ENCODE results near the gene NDUFA7.
"Not testable (repeated sequence)": the region's sequence is repeated elsewhere in the genome, so short reads cannot be mapped to it uniquely, and the experiment has no call there.

Gene NDUFA7

DNA sequence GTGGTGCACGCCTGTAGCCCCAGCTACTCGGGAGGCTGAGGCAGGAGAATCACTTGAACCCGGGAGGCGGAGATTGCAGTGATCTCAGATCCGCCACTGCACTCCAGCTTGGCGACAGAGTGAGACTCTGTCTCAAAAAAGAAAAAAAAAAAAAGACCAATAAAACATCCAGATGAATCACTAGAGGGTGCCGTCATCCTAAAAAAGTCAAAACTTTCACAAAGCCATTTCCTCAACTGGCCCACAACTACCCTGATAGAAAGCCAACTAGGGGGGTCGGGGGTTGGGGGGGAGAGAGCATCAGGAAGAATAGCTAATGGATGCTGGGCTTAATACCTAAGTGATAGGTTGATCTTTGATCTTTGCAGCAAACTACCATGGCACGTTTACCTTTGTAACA, 2.3 kb downstream of the NDUFA7 start:
- not testable (repeated sequence) for DNase-seq

DNA sequence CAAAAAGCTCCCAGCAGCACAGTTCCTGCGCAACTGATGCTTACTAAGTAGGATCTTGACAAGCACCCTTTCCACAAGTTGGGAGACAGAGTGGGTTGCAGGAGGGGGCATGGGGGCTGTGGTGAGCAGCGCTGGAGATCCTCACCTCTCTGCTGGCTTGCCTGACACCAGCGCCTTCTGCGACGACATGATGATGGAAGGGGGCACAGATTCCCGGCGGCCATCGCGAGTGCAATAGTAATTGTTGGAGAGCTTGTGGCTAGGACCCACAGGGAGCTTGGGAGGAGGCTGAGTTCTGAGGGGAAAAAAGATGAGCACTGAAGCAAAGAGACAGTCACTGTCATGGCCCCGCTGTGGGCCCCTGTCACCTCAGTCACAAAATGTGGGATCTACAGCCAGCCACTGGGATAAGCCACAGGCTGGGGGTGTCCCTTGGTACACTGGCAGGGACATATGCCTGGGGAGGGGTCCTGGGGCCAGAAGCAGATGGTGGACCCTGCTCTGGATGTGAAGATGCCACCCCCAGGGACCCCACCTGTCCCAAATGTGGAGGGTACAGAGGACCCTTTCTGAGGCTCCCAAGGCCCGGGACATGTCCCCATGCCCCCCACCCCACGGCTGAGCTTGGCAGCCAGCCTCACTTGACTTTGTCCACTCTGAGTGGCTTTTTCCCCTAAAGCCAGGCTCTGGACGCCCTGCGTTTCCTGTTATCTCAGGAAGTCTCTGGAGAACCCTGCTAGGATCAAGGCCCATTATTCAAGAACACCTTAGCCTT, 4.6 kb downstream of the NDUFA7 start:
- no peak for DNase-seq

DNA sequence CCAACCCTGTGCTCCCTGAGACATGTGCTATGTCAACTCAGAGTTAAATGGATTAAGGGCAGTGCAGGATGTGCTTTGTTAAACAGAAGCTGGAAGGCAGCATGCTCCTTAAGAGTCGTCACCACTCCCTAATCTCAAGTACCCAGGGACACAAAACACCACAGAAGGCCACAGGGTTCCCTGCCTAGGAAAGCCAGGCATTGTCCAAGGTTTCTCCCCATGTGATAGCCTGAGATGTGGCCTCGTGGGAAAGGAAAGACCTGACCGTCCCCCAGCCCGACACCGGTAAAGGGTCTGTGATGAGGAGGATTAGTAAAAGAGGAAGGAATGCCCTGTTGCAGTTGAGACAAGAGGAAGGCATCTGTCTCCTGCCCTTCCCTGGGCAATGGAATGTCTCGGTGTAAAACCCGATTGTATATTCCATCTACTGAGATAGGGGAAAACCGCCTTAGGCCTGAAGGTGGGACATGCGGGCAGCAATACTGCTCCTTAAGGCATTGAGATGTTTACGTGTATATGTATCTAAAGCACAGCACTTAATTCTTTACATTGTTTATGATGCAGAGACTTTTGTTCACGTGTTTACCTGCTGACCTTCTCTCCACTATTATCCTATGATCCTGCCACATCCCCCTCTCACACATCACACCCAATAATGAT, 6.1 kb downstream of the NDUFA7 start:
- DNase-seq: not testable (repeated sequence)

DNA sequence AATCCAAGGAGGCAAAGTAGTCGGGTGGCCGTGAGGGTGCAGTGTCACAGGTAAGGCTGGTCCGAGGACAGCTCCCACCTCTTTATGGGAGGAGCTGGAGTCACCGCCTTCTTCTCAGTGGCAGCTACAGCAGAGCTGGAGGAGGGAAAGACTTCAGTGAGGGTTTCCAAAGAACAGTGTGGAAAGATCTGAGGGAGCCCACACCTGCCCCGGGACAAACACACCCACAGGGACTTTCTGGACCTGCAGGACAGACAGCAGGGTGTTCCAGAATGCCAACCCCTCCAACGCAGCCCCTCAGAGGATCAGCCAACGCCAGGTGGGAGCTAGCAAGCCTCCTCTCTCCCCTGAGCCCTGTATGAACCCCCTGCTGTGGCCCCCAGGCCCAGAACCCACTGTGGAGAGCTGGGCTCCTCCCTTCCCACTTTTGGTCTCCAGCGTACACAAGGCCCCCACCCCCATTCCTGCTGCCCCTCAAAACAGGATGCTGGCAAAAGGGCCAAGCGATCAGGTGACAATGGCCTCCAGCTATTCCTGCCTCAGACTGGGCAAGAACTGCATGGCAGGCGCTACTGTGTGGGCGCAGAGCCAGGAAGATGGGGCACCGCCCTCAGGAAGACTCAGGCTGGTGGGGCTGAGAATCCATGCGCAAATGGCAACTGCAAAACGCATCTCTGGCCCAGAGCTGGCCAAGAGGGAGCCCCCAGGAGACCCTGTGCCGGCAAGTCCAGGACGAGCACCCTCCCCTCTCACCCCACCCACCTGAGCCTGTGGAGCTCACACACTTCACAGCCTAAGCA, 9.5 kb downstream of the NDUFA7 start:
- no peak for DNase-seq

DNA sequence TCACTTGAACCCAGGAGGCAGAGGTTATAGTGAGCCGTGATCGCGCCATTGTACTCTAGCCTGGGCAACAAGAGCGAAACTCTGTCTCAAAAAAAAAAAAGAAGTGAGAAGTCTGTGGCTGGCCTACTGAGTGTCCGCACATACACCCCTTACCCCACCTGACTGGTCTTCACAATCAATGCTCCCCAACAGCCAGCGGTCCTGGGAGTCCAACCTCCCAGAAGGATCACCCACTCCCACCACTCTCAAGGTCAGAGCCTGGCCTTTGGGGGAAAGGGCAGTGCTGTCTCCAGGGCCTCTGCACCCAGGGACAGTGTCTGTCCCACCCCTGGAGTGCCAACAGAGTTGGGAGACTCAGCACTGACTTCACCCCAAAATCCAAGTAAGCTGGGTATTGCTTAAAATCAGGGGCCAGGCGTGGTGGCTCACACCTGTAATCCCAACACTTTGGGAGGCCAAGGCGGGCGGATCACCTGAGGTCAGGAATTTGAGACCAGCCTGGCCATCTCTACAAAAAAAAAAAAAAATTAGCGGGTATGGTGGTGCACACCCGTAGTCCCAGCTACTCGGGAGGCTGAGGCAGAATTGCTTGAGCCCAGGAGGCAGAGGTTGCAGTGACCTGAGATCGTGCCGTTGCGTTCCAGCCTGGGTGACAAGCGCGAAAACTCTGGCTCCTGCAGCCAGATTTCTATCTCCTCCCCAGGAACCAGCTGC, 10.7 kb downstream of the NDUFA7 start:
- no peak for DNase-seq

DNA sequence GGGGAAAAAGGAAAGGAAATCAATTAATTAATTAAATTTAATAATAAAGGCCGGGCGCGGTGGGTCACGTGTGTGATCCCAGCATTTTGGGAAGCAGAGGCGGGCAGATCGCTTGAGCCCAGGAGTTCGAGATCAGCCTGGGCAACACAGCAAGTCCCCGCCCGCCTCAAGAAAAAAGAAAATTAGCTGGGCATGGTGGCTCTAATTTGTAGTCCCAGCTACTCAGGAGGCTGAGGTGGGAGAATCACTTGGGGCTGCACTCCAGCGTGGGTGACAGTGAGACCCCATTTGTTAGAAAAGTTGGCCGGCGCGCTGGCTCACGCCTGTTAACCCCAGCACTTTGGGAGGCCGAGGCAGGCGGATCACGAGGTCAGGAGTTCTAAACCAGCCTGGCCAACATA, 12.3 kb downstream of the NDUFA7 start:
- no peak for DNase-seq

DNA sequence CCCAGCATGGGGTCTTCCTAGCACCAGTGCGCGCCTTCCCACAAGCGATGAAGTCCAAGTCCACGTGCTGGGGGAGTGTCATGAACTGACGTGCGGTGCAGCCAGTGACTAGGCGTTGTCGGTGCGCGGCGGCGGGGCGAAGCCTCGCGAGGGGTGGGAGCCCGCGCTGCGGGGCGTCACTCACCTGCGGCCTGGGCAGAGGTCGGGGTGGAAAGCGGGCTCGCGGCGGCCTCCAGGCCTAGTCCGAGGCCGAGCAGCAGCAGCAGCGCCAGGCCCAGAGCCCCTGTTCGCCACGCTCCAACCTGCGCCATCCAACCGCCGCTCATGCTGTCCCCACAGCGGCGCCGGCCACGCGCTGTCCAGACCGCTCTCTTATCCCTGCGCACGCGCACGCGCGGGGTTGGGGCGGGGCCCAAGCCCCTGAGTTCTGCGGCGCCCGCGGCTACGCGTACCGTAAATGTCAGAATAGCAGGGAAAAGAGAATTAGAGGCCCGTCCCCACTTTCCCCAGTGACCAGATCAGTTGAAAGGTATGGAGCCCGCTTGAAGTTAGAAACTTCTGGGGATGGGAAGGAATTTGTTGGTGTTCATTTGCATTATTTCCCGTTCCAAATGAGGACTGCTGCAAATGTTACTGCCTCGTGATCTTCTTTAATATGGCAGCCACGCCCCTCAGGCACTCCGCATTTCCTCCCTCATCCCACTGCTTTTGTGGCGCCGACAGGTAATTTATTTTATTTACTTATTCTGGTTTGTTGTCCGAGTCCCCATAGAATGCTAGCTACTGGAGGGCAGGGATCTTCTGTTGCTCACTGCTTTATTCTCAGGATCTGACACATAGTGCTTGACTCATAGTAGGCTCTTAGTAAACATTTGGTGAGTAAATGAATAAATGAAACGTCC, 13.0 kb downstream of the NDUFA7 start, which contains the start of gene CD320:
Gene CD320, minus strand, starts transcription at position 394 of the 902 bp plus-strand sequence. Its CDS starts 68 bp downstream, at position 326.
- DNase-seq: peak; percentile 88

DNA sequence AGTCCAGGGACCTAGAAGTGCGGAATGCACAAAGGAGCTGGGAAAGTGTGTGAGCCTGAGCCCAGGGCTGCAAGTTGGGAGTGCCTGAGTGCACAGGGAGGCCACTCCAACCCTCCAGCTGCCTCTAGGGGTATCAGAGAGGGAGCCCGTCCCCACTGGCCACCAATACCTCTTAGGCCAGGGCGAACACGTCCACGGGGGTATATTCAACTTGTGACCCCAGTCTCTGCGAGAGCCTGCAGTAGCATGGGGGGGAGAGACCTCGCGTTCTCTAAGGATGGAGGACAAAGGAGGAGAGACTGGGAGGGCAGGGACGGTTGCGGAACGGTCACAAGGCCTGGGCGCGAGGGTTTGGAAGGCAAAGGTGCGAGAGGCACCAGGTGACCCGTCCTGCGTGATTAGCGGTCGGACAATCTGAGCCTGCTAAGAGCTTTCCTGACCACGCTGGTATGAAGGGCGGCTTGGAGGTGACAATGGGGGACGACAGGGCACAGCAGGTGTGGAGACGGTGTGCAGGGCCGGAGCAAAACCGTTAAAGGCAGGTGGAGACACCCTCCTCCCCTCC, 13.7 kb downstream of the NDUFA7 start:
- DNase-seq: no peak

DNA sequence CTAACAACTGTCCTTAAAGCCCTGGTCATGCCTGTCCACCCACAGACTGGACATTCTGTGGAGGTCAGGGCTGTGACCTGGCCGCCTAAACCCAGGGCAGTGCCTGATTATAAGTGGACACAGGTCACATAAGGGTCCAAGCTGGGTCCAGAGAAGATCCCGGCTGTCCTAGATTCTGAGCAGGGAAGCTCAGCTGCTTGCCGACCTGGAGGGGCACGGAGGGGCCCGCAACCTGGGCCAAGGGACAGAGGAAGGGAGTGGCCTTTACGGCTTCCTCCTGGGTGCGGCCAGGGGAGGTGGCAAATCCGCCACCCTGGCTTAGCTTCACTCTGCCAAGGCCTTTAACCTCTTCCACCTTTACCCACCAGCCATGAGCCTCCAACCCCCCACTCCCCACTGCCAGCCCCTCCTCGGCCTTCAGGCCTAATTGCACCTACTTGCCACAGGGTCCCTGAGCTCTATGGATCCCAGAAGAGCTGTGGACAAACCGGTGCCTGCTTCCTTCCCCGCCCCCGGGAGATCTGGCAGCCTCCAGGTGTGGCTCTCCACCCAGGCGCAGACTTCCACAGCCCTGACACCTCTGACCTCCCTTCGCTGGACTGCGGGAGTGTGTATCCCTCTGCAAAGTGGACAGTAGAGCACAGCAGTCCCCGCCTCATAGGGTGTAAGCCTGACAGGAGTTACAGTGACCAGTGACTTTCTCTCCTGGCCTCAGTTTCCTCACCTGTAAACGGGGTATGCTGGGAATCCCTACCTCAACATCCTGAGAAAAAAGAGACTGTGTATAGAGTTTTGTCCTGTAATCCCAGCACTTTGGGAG, 14.7 kb downstream of the NDUFA7 start:
- no peak for DNase-seq

DNA sequence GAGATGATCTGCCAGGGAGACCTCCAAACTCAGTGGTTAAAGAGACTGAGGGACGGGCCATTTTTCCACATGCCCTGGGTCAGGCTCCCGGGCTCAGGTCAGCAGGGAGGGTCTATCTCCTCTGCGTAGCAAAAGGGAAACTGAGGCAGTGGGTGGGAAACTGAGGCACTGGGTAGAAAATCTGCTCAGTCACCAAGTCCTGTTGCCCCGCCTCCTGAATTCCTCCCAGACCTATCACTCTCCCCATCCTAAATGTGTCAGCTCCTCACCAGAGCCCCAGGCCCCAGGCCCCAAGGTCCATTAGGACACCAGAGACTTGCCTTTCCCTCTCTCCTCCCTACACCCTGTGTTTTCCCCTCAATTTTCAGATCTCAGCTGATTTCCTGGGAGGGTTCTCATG, 15.4 kb downstream of the NDUFA7 start:
- DNase-seq: no peak

DNA sequence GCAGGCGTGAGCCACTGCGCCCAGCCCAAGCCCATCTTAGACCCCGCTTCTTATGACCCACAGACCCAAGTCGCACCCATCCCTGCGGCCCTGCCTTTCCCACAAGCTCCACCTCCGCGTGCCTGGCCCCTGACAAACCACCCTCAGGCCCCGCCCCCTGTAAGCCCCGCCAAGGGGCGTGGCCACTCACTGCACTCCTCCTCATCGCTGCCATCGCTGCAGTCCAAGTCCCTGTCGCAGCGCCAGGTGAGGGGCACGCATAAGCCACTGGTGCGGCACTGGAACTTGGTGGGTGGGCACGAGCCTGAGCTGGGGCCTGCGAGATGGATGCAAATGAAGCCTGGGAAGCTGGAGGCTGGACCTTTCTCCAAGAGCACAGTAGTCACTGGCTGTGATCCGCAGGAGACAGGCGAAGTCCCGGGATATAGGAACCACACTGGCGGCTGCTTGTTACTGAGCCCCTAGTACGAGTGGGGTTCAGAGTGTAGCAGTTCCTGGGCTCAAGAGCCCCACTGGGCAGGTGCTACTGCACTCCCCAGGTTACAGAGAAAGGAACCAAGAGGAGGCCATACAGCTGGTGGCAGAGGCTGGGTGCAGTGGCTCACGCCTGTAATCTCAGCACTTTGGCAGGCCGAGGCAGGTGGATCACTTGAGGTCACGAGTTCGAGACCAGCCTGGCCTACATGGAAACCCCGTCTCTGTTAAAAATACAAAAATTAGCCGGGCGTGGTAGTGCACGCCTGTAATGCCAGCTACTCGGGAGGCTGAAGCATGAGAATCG, 16.1 kb downstream of the NDUFA7 start:
- peak; percentile 38 for DNase-seq

DNA sequence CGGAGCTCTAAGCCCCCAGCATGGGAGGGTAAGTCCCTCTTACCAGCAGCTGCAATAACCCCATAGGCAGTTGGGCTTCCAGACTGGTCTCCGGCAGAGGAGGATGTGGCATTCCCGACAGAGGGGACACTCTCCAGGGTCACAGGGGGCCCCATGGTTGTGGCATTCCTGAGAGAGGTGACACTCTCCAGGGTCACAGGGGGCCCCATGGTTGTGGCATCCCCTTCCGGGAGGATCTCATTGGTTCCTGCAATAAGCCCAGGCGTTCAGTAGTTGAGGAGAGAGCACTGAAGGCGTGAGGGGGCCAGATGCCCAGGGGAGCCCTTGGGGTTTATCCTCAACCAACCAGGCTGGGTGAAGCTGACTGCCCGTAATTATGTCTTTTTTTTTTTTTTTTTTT, 18.4 kb downstream of the NDUFA7 start:
- DNase-seq: no peak

DNA sequence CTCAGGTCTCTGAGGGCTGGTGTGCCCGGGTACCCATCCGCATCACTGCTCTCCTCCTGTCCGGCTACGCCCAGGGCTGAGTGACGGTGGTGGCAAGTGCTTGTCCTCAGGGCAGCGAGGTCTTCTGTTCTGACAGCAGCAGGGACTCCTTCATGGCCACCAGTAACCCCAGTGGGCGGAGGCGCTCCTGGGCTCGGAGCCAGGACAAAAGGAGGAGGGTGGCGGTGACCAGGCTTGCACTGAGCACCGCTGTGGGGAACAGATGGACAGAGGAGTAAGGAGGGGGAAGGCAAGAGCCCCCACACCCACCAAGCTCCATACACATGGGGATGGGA, 18.9 kb downstream of the NDUFA7 start:
- no peak for DNase-seq

DNA sequence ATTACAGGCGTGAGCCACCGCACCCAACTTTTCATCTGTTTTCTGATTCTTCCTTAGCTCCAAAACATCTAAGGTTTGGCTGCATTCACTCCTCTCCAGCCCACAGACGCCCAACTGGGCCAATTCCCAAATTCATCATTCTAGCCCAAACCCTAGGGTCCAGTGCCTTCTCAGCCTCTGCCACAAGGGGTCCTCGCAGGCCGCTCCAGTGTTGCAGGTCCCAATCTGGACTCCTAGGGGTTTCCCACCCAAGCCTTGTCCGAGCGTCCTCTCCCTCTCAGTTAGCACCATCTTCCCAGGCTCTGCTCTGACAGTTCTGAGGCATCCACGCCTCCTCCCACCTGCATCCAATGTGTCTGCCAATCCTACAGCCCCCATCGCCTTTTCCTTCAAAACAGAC, 29.8 kb downstream of the NDUFA7 start:
- DNase-seq: not testable (repeated sequence)

DNA sequence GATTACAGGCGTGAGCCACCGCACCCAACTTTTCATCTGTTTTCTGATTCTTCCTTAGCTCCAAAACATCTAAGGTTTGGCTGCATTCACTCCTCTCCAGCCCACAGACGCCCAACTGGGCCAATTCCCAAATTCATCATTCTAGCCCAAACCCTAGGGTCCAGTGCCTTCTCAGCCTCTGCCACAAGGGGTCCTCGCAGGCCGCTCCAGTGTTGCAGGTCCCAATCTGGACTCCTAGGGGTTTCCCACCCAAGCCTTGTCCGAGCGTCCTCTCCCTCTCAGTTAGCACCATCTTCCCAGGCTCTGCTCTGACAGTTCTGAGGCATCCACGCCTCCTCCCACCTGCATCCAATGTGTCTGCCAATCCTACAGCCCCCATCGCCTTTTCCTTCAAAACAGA, 44.7 kb downstream of the NDUFA7 start:
- DNase-seq: not testable (repeated sequence)

DNA sequence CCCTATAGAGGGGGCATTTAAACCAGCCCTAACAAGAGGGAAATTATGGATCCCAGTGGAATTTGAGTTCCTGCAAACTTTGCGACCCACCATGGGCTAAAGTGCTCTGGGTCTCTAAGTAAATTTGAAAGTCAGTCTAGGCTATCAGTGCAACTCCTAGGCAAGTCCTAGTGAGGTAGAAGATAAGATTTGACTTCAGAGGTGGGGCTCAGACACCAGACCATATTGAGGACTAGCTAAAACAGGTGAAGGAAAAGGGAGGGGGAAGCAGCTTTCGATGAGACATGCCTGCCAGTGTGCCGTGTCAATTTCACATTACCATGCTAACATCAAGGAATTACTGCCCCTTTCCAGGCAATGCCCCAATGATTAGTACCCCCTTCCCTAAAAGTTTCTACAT, 51.5 kb downstream of the NDUFA7 start:
- no peak for DNase-seq

DNA sequence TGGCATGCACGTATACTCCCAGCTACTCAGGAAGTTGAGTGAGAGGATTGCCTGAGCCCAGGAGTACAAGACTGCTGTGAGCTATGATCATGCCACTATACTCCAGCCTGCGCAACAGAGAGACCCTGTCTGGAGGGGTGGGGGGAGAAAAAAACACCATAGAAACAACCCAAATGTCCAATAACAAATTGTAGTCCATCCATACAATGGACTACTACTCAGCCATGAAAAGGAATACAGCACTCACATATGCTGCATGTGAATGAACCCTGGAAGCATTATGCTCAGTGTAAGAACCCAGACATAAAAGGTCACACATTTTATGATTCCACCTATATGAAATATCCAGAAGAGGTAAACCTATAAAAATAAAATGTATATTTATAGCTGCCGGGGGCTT, 55.3 kb downstream of the NDUFA7 start:
- DNase-seq: no peak

DNA sequence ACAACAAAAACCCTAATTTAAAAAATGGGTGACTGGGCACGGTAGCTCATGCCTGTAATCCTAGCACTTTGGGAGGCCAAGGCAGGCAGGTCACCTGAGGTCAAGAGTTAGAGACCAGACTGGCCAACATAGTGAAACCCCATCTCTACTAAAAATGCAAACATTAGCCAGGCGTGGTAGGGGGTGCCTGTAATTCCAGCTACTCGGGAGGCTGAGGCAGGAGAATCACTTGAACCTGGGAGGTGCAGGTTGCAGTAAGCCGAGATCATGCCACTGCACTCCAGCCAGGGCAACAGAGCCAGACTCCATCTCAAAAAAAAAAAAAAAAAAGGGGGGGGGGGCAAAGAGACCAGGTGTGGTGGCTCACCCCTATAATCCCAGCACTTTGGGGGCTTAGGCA, 56.9 kb downstream of the NDUFA7 start:
- not testable (repeated sequence) for DNase-seq

DNA sequence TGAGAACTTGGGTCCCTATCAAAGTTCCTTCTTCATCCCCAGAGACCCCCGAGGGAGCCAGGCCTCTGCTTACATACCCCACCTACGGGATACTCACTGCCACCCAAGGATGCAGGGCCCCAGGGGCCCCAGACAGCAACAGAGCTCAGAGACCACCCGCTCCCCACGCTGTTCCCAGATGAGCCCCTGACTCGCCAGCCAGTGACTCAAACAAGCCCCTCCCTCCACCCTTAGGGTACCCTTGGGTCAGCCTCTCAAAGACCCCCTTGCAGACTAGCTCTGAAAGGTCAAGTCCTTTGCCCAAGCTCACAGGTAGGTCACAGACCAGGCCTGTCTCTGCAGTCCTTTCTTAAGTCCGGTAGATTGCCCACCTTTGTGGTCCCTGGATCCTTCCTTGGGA, 58.7 kb downstream of the NDUFA7 start:
- no peak for DNase-seq

DNA sequence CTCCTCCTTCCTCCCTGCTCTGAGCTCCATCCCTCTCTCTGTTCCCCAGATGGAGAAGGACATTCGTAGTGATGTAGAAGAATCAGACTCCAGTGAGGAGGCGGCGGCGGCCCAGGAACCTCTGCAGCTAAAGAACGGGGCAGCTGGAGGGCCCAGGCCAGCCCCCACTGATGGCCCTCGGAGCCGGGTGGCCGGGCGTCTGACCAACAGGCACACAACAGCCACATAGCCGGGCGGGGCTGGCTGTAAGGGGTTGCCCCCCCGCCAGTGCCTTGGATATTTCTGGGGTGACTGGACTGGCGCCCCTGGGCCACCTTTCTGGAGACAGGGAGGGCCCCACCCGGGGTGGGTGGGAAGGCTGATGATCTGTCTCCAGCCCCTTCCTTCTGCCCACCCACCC, 59.3 kb downstream of the NDUFA7 start:
- DNase-seq: no peak

All from stimulated activated CD4-positive, alpha-beta T cell treated with anti-CD3 and anti-CD28 coated beads, Interleukin-4, amount 100 ng/mL, for 1 hour (primary cell).